C4-2B (cell line): ENCODE measurements around the gene SLC22A15.

Source experiments
- ZFX ChIP-seq: fragments of 450-650 bp; IDR thresholded peaks from 2 replicates; pipeline ENCODE4 v1.6.1; 2017
- TF ChIP-seq, protein P1 (sequence below): fragments of 450-650 bp; conservative IDR thresholded peaks from 2 replicates; pipeline ENCODE4 v1.5.1; 2017; ENCODE audit warnings: mild to moderate bottlenecking

DNA sequence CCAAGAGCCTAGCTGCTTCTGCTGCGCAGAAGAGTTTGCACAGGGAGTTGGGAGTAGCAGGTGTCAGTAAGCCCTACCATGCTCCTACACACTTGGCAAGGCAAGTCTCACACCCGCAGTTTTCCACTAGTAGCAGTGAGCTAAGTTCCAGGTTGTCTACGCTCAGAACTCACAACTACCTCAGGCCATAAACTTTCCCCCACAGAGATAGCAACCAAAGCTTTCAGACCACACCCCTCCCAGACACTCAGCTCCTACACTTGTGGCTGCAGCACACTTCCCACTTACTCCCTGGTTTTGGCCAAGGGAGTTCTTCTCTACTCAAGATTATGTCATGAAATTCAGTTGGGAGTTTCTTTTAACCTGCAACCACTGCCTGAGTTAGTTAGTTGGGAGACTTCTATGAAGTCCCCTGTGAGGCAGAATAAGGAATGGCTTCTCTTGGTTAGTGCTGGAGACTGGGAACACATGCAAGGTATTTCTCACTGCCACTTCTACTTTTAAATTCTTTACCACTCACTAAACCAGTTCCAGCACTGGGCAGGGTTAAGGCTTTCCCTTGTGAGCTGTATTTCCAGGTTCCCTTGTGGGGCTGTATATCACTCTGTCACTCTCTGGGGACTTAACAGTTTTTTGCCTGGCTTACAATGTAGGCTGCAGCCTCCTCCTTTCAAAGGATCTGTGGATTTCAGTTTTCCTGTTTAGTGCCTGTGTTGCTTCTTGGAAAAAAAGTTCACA is 116.6 kb downstream of the SLC22A15 start:
- TF ChIP-seq, protein P1, sequence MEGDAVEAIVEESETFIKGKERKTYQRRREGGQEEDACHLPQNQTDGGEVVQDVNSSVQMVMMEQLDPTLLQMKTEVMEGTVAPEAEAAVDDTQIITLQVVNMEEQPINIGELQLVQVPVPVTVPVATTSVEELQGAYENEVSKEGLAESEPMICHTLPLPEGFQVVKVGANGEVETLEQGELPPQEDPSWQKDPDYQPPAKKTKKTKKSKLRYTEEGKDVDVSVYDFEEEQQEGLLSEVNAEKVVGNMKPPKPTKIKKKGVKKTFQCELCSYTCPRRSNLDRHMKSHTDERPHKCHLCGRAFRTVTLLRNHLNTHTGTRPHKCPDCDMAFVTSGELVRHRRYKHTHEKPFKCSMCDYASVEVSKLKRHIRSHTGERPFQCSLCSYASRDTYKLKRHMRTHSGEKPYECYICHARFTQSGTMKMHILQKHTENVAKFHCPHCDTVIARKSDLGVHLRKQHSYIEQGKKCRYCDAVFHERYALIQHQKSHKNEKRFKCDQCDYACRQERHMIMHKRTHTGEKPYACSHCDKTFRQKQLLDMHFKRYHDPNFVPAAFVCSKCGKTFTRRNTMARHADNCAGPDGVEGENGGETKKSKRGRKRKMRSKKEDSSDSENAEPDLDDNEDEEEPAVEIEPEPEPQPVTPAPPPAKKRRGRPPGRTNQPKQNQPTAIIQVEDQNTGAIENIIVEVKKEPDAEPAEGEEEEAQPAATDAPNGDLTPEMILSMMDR, result no peak
- no peak for TF ChIP-seq ZFX
